HUDEP-2 (cell line): ENCODE measurements around the gene STK17A.

ENCODE experiments used
- DNase-seq, 76 experiments: peaks; one replicate each; lab custom pipeline; 2025; ENCODE audit not compliant: unreplicated experiment in 76 of 76; lab: John Stamatoyannopoulos, UW

The STK17A gene

GRCh38 chr7:43582503-43583423, at the start of gene STK17A:
Gene STK17A, plus strand, starts transcription at chr7:43583108. Its CDS starts 136 bp downstream, at chr7:43583244.
- peak in 74 of 76 experiments; percentile 52 to 98 (median 85) for DNase-seq

DNA sequence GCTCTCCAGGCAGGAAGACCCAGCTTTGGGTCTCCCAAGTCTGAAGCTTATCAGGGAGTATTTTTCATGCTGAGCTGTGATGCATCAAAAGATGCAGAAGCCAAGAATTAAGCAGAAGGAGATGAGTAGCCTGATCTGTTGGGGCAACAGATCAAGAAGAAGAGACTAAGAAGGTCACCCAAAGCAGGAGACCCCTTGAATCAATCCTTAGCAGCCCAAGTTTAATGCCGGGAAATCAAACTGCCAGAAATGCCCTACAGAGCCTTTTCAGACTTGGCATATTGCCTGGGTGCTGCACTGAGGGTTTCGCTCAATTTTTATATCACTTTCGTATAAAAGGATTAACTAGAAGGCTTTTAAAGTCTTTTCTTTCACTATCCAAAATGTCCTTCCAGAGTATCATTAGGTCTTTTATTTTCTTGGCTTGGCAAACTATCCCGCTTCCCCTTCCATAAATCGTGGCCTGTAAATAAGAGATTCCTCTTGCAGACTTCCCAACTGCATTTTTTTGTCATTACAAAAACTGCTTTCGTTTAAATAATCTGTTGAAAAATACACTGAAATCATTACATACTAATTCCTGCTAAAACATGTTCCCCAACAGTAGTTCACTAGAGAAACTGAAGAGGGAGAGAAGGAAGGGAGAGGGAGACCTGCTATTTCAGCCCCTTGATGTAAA, 49.0 kb upstream of the STK17A start:
- DNase-seq, result no peak

DNA sequence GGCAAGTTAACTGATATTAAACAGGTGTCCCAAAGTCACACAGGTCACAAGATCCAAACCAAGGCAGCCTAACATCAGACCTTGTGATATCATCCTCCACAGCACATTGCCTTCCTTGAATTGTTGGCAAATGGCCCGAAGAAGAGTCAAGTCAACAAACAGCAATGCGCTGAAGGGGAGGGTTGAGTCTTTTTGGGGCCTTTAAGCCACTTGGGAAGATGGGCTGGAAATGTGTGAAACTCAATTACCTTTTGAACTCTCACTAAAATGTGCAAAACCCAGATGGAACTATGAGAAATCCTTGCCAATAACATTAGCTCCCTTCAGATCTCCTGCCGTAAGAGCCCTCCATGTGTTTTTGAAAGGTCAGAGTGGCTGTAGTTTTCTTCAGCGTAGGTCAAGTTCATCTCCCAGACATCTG, 47.9 kb upstream of the STK17A start:
- DNase-seq, result no peak

DNA sequence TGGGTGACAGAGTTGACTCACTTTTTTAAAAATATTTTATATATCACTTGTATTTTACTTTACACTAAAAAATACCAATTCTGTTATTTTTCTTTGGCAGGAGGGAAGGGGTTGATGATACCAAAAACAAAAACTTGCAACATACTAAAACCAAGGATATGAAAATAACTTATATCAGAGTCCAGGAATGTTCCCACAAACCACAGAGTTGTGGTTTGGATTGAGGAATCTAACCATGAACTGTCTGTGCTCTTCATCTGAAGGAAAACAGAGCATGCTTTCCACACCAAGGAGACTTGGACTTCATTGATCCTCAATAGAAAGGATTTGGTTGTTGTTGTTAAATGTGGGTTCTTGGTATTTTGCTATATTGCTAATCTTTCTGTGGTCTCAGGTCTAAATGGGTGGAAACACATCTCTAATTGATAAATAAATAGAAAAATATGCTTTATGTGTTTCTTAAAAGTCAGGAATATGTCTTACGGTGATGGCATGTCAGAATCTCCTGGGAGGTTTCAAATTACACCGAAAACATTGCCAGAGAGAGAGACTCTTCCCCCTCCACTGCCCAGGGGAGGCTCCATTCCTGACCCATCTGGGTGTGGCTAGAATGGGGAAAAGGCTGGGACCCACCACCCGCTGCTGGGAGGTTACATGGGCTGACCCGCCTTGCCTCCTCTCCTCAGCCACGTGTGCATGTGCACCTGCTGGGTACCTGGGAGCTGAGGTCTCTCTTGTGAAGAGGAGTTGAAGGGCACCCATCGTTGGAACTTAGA, 46.9 kb upstream of the STK17A start:
- DNase-seq, result no peak

DNA sequence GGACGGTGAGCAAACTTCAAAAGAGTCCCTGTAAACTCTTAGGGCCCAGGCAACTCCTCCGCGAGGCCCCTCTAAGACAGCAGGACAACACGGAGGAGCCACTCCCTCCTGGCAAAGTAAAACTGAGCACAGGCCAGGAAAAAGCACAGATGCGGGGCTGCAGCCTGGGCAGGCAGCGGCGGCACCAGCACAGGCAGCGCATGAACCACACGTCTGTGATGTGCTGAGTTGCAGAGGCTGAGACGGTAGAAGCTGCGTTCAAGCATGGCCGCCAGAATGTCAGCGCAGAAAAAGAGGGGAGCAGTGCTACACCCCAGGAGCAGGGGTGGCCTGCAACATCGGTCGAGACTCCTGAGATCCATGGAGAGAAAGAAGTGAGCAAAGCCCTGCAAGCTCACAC, 46.1 kb upstream of the STK17A start:
- DNase-seq, result no peak

GRCh38 chr7:43537765-43538403, 45.0 kb upstream of the STK17A start:
- DNase-seq, result no peak

DNA sequence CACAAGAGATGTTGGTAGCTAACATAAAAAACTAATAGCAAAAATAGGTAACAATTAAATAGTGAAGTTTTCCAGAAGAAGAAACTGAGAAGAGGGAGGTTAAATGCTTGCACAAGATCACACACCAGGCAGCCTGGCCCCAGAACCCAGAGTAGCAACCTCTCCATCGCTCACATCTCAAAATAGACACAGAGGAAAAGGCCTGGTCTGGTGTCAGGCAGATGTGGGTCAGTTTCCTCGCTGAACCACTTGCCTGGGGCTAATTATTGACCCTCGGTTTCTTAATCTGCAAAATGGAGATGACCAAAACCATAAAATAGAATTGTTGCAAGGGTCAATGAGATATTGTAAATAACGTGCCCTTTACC, 44.5 kb upstream of the STK17A start:
- no peak for DNase-seq

GRCh38 chr7:43540471-43540870, 42.4 kb upstream of the STK17A start:
- no peak for DNase-seq

GRCh38 chr7:43542716-43543115, 40.2 kb upstream of the STK17A start:
- DNase-seq, result no peak

DNA sequence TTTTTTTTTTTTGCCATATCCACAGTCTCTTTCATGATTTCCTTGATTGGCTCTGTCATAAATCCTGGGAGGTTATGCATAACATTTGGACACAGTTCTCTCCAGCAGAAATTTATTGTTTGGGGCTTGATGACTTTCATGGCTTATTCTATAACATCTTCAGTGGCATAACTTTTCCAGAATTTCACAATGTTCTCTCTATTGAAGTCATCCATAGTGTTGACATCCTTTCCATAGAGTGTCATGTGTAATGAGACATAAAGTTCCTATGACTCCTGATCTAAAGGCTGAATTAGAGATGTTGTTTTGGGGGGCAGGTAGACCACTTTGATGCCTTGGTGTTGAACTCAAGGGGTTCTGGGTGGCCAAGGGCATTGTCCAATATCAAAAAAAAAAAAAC, 36.7 kb upstream of the STK17A start:
- DNase-seq, result no peak

DNA sequence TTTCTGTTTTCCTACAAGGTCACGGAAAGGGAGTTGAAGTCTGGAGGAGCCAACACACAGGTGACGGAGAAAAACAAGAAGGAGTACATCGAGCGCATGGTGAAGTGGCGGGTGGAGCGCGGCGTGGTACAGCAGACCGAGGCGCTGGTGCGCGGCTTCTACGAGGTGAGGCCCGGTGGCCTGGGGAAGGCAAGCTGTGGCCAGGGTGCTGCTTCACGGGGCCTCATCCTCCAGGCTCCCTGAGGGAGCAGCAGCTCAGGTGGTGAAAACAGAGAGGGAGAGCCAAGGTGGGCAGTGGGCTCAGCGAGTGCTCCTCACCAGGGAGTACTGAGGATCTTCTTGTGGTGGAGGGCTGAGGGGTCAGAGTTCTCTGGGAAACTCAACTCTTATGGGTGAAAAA, 32.5 kb upstream of the STK17A start:
- no peak for DNase-seq

GRCh38 chr7:43552122-43552521, 30.8 kb upstream of the STK17A start:
- no peak for DNase-seq

DNA sequence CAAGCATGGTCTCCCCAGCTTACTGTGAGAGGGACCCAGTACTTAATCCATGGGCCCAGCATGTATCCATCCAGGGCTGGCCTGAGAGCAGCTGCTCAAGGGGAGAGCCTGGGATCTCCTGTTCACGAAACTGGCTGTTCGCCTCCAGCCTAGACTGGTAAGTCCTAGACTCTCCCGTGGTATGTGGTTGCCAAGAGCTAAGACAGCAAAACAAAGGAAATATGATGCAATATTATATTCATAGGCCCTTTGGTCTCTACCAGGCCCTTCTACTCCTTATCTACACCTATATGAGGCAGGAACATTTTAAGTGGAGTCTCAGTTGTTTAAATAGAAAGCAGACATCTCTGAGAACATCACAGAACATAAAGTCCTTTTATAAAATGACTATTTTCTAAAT, 28.9 kb upstream of the STK17A start:
- DNase-seq, result no peak

DNA sequence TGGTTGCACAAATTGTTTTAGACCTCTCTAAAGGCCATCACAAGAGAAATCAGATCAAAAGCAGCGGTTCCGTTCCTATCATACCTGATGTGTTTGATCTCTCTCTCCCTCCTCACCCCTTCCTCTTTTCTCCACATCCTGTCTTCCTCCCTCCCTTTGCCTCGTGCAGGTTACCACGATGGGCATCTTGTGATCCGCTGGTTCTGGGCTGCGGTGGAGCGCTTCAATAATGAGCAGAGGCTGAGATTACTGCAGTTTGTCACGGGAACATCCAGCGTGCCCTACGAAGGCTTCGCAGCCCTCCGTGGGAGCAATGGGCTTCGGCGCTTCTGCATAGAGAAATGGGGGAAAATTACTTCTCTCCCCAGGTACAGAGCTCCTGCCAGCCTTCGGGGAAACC, 28.5 kb upstream of the STK17A start:
- no peak for DNase-seq

DNA sequence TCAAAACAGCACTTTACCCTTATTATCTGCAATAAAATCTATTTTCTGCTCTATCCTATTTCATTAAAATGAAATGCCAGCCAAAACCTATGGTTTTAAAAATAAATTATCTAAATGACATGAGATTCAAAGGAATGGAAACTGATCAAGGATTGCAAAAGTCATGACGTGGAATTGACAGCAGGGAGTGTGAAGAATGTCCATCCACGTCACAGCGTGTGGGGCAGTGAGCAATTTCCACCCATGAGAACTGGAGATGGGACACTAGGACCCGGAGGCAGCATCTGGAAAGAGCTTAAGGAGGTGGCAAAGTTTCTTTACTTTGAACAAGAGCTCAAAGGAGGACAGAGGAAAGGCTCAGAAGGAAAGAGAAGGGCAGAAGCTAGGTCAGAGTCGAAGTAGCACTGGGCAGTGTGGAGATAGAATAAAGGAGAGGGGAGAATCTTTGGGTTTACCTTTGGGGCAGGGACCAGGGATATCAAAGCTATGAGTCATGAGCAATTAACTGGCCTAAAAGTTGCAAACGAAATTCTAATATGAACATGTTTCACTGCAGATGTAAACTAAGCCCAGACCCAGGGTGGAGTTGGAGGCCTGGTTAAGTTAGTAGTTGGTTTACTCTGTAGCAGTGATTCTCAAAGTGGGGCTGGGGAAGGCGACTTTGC, 24.9 kb upstream of the STK17A start:
- DNase-seq, result no peak

DNA sequence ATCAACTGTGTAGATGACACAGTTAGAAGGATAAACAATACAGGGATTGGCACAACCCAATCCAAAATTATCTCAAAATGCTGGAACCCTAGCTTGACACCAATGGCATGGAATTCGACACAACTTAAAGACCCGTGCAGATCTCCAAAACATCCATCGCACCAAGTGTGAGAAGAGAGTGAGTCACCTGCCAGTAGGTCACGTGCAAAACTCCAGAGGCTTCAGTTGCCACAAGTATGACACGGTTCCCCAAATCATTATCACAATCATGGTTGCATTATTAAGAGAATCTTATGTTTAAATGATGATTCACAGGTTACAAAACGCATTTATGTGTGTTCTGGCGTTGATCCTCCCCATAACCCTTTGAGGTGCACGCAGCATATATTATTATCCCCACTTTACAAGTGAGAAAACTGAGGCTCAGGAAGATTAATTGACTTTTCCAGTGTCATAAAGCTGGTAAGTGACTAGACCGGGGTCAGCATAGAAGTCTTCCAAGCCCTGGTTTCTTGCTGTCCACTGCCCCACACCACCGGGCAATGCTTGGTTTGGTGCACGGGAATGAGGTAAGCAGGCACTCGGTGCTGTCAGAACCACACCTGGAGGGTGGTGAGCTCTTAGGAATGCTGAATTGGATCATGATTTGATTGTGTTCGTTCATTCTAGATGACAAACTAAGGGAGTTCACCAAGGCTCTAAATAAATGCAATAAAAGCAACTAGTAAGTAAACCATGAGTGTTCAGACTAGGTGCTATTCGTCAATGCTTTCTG, 23.6 kb upstream of the STK17A start:
- DNase-seq, result no peak

- DNase-seq, result no peak
Observed at GRCh38 chr7:43559946-43560335, 23.0 kb upstream of the STK17A start.

DNA sequence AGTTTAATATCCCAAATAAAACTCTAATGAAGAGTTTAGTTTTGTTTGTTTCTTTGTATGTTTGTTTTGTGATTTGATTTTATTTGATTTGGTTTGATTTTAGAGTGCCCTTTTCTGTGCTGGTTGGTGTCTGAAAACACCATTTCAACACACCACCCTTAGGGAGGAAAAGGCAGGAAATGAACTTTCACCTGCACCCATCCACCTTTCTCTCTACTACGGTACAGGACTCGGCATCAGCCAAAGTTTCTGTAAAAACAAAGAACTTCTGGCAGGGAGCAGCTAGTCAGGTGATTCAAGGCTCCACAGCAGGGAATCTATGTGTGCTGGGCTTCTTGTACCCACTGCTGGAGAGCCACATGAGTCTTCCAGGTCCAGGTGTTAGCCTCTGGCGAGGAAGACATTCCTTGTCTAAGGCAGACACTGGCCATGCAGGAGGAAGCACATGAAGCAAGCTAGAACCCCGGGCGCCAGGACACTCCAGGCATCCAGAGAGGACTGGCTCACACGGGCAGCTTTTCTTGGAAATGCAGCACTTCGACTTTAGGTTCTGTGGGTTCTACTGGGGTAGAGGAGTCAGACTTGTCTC, 22.1 kb upstream of the STK17A start:
- no peak for DNase-seq

- no peak for DNase-seq
Observed at GRCh38 chr7:43562383-43562782, 20.5 kb upstream of the STK17A start.
